ENCODE data around the gene COL20A1. TPM values are rescaled to one million over a fixed set of nuclear protein-coding genes. Genes with fewer than 3 reads are reported as not detected.

Gene COL20A1
- total and polyA plus RNA-seq, 7 donors, result 0.07 TPM; not detected in 6

- H3K27ac ChIP-seq, result no peak overlapping the region
- H3K36me3 ChIP-seq, result no peaks in the 10 kb centered on the region
- H3K9me3 ChIP-seq, result no peaks in the 10 kb centered on the region
- DNase-seq, result no peak
- intact Hi-C loops (cut with DNase I), result no loop called here
- peaks cover 0 to 12% (median 3%) of the 10 kb centered on the region in 3 donors for H3K27me3 ChIP-seq
- H3K4me3 ChIP-seq, result no peak overlapping the region
- no peak for TF ChIP-seq CTCF (IDR thresholded peaks at IDR 0.05)
- no peak for TF ChIP-seq EP300 (IDR thresholded peaks at IDR 0.05)
- TF ChIP-seq POLR2A (IDR thresholded peaks at IDR 0.05), result no peak
- TF ChIP-seq POLR2AphosphoS5 (IDR thresholded peaks at IDR 0.05), result no peak
- peaks cover 0 to under 1% (median 0%) of the 10 kb centered on the region in 4 donors for H3K4me1 ChIP-seq
- WGBS, 2 donors, result 32 to 57% methylated on average over 15 of the region's 15 CpGs
Observed at GRCh38 chr20:63315240-63315689, 22.3 kb downstream of the COL20A1 start.

- Histone ChIP-seq H3K27ac (no peak overlapping the region), H3K4me1 (peaks cover 0 to 7% (median 0%) of the 10 kb centered on the region in 4 donors), H3K4me3 (no peak overlapping the region), H3K9me3 (no peaks in the 10 kb centered on the region), H3K27me3 (peaks cover 0 to 18% (median 3%) of the 10 kb centered on the region in 3 donors), H3K36me3 (no peaks in the 10 kb centered on the region)
- intact Hi-C loops (cut with DNase I), result no loop called here
- peak; percentile 64 for DNase-seq
- WGBS, 2 donors, result 74 to 81% methylated on average over 31 of the region's 31 CpGs
- TF ChIP-seq CTCF (IDR thresholded peaks at IDR 0.05) (no peak), POLR2A (IDR thresholded peaks at IDR 0.05) (no peak), POLR2AphosphoS5 (IDR thresholded peaks at IDR 0.05) (no peak), EP300 (IDR thresholded peaks at IDR 0.05) (no peak)
Observed at GRCh38 chr20:63315731-63316491, 22.9 kb downstream of the COL20A1 start.

GRCh38 chr20:63316502-63316921 lies 23.5 kb downstream of the COL20A1 start:
- Histone ChIP-seq H3K9me3 (no peaks in the 10 kb centered on the region), H3K4me3 (no peak overlapping the region), H3K36me3 (no peaks in the 10 kb centered on the region), H3K27ac (no peak overlapping the region), H3K4me1 (peaks cover 0 to 7% (median 0%) of the 10 kb centered on the region in 4 donors), H3K27me3 (peaks cover 0 to 22% (median 3%) of the 10 kb centered on the region in 3 donors)
- TF ChIP-seq POLR2A (IDR thresholded peaks at IDR 0.05), result no peak
- TF ChIP-seq EP300 (IDR thresholded peaks at IDR 0.05), result no peak
- TF ChIP-seq CTCF (IDR thresholded peaks at IDR 0.05), result no peak
- TF ChIP-seq POLR2AphosphoS5 (IDR thresholded peaks at IDR 0.05), result no peak
- WGBS, 2 donors, result 68 to 79% methylated on average over 14 of the region's 14 CpGs
- peak; percentile 46 for DNase-seq
- intact Hi-C loops (cut with DNase I), result no loop called here

GRCh38 chr20:63317061-63317460 lies 24.1 kb downstream of the COL20A1 start:
- Histone ChIP-seq H3K9me3 (no peaks in the 10 kb centered on the region), H3K36me3 (no peaks in the 10 kb centered on the region), H3K27ac (no peak overlapping the region), H3K4me1 (peaks cover 0 to 7% (median 0%) of the 10 kb centered on the region in 4 donors), H3K4me3 (no peak overlapping the region), H3K27me3 (peaks cover 0 to 26% (median 3%) of the 10 kb centered on the region in 3 donors)
- WGBS, 2 donors, result 70 to 92% methylated on average over 6 of the region's 6 CpGs
- no peak for TF ChIP-seq CTCF (IDR thresholded peaks at IDR 0.05)
- DNase-seq, result peak; percentile 25
- intact Hi-C loops (cut with DNase I), result no loop called here

Measured in sigmoid colon (tissue), 7 donors.